ENCODE results near the gene MUC5AC. TPM values are rescaled to one million over a fixed set of nuclear protein-coding genes. Genes with fewer than 3 reads are reported as not detected.
A peak's percentile ranks its signal among the peaks of the same experiment; 100 is the strongest.

MUC5AC gene
- total RNA-seq, 4 donors from 2014 or later = not detected

- Histone ChIP-seq H3K36me3 (no peaks in the 10 kb centered on the region), H3K27ac (no peak overlapping the region), H3K9me3 (no peaks in the 10 kb centered on the region), H3K27me3 (no peaks in the 10 kb centered on the region), H3K4me3 (no peak overlapping the region), H3K4me1 (no peaks in the 10 kb centered on the region)
- intact Hi-C loops (cut with DNase I; ENCODE audit: low total_unique reads) = no loop called here
- in situ Hi-C loops (cut with MboI; ENCODE audit: low pct_ligation_motif_present in 1 of 4, low pct_unique_long_range_greater_than_20kb in 1 of 4, low sequenced_read_pairs in 3 of 4) = no loop called here
- TF ChIP-seq EP300 (IDR thresholded peaks at IDR 0.05; ENCODE audit: low read depth) = no peak
- TF ChIP-seq POLR2A (IDR thresholded peaks at IDR 0.05) = no peak
- TF ChIP-seq, protein P1, sequence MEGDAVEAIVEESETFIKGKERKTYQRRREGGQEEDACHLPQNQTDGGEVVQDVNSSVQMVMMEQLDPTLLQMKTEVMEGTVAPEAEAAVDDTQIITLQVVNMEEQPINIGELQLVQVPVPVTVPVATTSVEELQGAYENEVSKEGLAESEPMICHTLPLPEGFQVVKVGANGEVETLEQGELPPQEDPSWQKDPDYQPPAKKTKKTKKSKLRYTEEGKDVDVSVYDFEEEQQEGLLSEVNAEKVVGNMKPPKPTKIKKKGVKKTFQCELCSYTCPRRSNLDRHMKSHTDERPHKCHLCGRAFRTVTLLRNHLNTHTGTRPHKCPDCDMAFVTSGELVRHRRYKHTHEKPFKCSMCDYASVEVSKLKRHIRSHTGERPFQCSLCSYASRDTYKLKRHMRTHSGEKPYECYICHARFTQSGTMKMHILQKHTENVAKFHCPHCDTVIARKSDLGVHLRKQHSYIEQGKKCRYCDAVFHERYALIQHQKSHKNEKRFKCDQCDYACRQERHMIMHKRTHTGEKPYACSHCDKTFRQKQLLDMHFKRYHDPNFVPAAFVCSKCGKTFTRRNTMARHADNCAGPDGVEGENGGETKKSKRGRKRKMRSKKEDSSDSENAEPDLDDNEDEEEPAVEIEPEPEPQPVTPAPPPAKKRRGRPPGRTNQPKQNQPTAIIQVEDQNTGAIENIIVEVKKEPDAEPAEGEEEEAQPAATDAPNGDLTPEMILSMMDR (IDR thresholded peaks at IDR 0.05) = no peak
- TF ChIP-seq POLR2AphosphoS5 (IDR thresholded peaks at IDR 0.05) = no peak
- 82% methylated on average over 32 of the region's 32 CpGs; no CpG with 5 or more reads in 1 of the 2 donors for WGBS, 2 donors (ENCODE audit: low coverage in 1 of 2)
- DNase-seq = peak; percentile 5
These were observed 2.7 kb downstream of the MUC5AC start for GRCh38 chr11:1160231-1161101.

DNA sequence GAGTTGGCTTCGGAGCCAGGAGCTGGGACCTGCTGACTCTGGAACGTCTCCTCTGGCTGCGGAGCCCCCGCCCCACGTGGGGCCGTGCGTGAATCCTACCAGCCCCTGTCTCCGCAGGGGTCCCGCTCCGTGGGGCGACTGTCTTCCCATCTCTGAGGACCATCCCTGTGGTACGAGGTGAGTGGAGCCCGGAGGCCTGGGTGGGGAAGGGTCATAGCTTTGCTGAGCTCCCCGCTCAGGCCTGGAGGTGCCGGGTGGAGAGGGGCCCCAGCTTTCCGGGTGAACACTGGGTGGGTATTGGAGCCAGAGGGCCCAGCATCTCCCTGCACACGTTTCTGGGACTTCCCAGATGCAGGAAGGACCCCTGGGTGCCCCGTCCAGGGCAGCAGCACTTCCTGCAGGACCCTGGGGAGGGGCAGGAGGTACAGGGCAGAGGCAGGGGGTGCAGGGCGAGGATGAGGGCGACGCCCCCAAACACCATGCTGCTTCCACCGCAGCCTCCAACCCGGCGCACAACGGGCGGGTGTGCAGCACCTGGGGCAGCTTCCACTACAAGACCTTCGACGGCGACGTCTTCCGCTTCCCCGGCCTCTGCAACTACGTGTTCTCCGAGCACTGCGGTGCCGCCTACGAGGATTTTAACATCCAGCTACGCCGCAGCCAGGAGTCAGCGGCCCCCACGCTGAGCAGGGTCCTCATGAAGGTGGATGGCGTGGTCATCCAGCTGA is 3.8 kb downstream of the MUC5AC start:
- WGBS, 2 donors (ENCODE audit: low coverage in 1 of 2) = 81% methylated on average over 42 of the region's 42 CpGs; no CpG with 5 or more reads in 1 of the 2 donors
- intact Hi-C loops (cut with DNase I; ENCODE audit: low total_unique reads) = no loop called here
- DNase-seq = peak; percentile 3

DNA sequence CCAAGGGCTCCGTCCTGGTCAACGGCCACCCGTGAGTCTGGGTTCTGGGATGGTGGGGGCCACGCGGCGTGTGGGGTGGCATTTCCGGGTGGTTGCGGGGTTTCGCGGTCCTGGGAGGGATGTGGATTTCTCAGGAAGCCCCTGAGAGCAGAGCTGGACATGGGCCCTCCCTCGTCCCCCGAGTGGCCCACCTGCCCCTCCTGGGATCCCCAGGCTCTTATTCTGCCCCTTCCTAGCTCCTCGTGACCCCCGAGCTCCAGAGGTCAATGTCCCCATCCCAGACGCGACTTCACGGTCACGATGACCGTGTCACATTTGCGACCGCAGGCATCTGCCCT is 4.4 kb downstream of the MUC5AC start:
- DNase-seq = no peak
- H3K36me3 ChIP-seq = no peaks in the 10 kb centered on the region

More for the DNA sequence above, 3.8 kb downstream of the MUC5AC start:
- no peak overlapping the region for H3K4me3 ChIP-seq
- no peak overlapping the region for H3K27ac ChIP-seq
- no peaks in the 10 kb centered on the region for H3K9me3 ChIP-seq
- H3K4me1 ChIP-seq = no peaks in the 10 kb centered on the region
- no peaks in the 10 kb centered on the region for H3K27me3 ChIP-seq
- TF ChIP-seq POLR2AphosphoS5 (IDR thresholded peaks at IDR 0.05) = no peak
- TF ChIP-seq, protein P1 (IDR thresholded peaks at IDR 0.05) = no peak
- TF ChIP-seq POLR2A (IDR thresholded peaks at IDR 0.05) = no peak
- no peak for TF ChIP-seq EP300 (IDR thresholded peaks at IDR 0.05; ENCODE audit: low read depth)
- in situ Hi-C loops (cut with MboI; ENCODE audit: low pct_ligation_motif_present in 1 of 4, low pct_unique_long_range_greater_than_20kb in 1 of 4, low sequenced_read_pairs in 3 of 4) = no loop called here
- H3K36me3 ChIP-seq = no peaks in the 10 kb centered on the region

More for the DNA sequence above, 4.4 kb downstream of the MUC5AC start:
- Histone ChIP-seq H3K27me3 (no peaks in the 10 kb centered on the region), H3K27ac (no peak overlapping the region), H3K9me3 (no peaks in the 10 kb centered on the region), H3K4me3 (no peak overlapping the region), H3K4me1 (no peaks in the 10 kb centered on the region)
- TF ChIP-seq EP300 (IDR thresholded peaks at IDR 0.05; ENCODE audit: low read depth) = no peak
- TF ChIP-seq, protein P1 (IDR thresholded peaks at IDR 0.05) = no peak
- TF ChIP-seq POLR2A (IDR thresholded peaks at IDR 0.05) = no peak
- no peak for TF ChIP-seq POLR2AphosphoS5 (IDR thresholded peaks at IDR 0.05)
- WGBS, 2 donors (ENCODE audit: low coverage in 1 of 2) = 81% methylated on average over 21 of the region's 21 CpGs; no CpG with 5 or more reads in 1 of the 2 donors
- in situ Hi-C loops (cut with MboI; ENCODE audit: low pct_ligation_motif_present in 1 of 4, low pct_unique_long_range_greater_than_20kb in 1 of 4, low sequenced_read_pairs in 3 of 4) = no loop called here
- intact Hi-C loops (cut with DNase I; ENCODE audit: low total_unique reads) = no loop called here

Measured in transverse colon (tissue), 4 donors.